HG03139 (cell line): ENCODE data around the gene C2orf42.
"Not testable (repeated sequence)": the region's sequence is repeated elsewhere in the genome, so short reads cannot be mapped to it uniquely, and the experiment has no call there.

ENCODE experiments used
- ATAC-seq: cut with Tn5 transposase; IDR thresholded peaks from one replicate; pipeline ENCODE4 v1.9.1; 2021; ENCODE audit not compliant: unreplicated experiment

Gene C2orf42

GRCh38 chr2:70132244-70133126, 58.3 kb downstream of the C2orf42 start:
- peak; percentile 50 for ATAC-seq

GRCh38 chr2:70131344-70132143, 59.3 kb downstream of the C2orf42 start:
- ATAC-seq = not testable (repeated sequence)

- no peak for ATAC-seq
Measured at GRCh38 chr2:70128005-70128404, 62.8 kb downstream of the C2orf42 start.

GRCh38 chr2:70126413-70126812, 64.4 kb downstream of the C2orf42 start:
- ATAC-seq = no peak

- no peak for ATAC-seq
Measured at GRCh38 chr2:70125498-70125898, 65.3 kb downstream of the C2orf42 start.

- ATAC-seq = no peak
Measured at GRCh38 chr2:70124983-70125480, 65.8 kb downstream of the C2orf42 start.

- ATAC-seq = no peak
Measured at GRCh38 chr2:70123829-70124116, 67.0 kb downstream of the C2orf42 start.

- ATAC-seq = no peak
Measured at GRCh38 chr2:70123051-70123828, 67.6 kb downstream of the C2orf42 start.

GRCh38 chr2:70122470-70122869, 68.3 kb downstream of the C2orf42 start:
- ATAC-seq = no peak

- ATAC-seq = no peak
Measured at GRCh38 chr2:70121627-70122372, 69.0 kb downstream of the C2orf42 start.

GRCh38 chr2:70118798-70119454, 71.9 kb downstream of the C2orf42 start:
- no peak for ATAC-seq

GRCh38 chr2:70116936-70117552, 73.8 kb downstream of the C2orf42 start:
- no peak for ATAC-seq

- no peak for ATAC-seq
Measured at GRCh38 chr2:70115646-70116442, 75.0 kb downstream of the C2orf42 start.

GRCh38 chr2:70113359-70114070, 77.3 kb downstream of the C2orf42 start:
- ATAC-seq = no peak

- ATAC-seq = no peak
Measured at GRCh38 chr2:70111752-70112591, 78.8 kb downstream of the C2orf42 start.

- not testable (repeated sequence) for ATAC-seq
Measured at GRCh38 chr2:70110397-70110796, 80.4 kb downstream of the C2orf42 start.

GRCh38 chr2:70106138-70106537, 84.7 kb downstream of the C2orf42 start:
- not testable (repeated sequence) for ATAC-seq
